GM19395 (cell line): ENCODE data around the gene PRKD2.

ENCODE experiments used
- ATAC-seq: cut with Tn5 transposase; IDR thresholded peaks from one replicate; pipeline ENCODE4 v1.9.1; 2021; ENCODE audit warnings: mild to moderate bottlenecking, moderate library complexity; ENCODE audit not compliant: unreplicated experiment

PRKD2 gene

DNA sequence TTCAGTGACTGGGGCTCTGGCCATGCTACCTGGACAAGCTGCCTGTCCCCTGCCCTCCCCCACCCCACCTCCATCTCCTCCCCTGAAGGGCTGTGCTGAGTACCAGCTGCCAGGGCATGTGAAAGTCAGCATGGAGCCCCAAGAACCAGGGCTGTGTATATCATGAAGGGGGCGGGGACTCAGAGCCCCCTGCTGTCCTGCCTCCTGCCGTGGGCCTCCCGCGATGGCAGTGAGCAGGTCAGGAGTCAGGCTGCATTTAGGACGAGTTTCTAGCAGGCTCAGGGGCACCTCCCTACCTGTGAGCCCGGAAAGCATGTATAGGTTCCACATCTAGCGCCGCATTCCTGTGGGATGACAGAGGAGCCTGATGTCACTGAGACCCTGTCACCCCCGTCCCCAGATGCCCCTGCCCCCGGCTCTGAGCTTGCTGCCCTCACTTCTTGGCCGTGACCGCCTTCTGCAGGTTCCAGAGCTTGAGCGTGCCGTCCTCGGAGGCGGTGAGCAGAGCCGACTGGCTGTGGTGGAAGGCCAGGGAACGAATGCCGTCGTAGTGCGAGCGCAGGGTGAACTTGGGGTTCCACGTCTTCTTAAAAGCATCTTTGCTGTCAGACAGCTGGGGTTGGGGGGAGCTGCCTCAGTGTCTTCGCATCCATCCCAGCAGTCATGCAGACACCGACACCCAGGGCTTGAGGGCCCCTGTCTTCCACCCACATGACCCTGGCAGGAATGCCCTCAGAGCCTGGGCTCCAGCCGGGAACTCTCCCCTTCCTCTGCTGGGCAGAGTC, 8.3 kb upstream of the PRKD2 start:
- no peak for ATAC-seq

DNA sequence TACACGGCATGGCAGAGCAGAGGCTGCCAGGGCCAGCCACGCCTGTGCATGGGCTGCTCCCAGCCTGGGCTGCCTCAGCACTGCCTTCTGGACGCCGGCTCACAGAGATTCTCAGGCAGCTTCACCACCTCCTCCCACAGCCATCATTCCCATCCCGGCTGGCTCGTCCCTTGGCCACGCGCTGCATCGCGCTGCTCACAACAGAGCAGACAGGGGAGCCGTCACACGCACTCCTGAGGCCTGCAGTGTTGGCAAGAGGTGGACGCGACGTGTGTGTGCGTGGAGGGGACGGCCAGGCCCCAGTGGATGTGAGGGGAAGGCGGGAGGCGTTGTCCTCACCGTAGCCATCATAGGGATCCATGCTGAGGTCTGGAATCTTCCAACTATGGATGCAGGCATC, 7.6 kb upstream of the PRKD2 start:
- ATAC-seq = no peak

DNA sequence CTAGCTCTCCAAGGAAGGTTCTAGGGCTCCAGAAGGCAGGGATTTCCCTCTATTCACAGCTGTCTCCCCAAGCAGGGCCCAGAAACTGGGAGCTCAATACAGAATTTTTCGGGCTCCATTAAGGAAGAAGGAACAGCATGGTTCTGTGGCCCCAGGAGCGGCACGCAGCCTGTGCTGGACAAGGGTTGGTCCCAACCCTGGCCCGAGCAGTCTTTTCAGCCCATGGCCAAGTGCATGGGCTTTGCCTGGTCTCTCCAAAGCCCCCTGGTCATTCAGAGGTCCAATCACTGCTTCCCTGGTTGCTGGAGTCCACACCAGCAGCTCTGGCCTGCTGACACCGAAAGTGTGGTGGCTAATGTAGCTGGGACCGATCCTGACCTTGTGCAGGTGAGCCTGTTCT, 6.6 kb upstream of the PRKD2 start:
- no peak for ATAC-seq

DNA sequence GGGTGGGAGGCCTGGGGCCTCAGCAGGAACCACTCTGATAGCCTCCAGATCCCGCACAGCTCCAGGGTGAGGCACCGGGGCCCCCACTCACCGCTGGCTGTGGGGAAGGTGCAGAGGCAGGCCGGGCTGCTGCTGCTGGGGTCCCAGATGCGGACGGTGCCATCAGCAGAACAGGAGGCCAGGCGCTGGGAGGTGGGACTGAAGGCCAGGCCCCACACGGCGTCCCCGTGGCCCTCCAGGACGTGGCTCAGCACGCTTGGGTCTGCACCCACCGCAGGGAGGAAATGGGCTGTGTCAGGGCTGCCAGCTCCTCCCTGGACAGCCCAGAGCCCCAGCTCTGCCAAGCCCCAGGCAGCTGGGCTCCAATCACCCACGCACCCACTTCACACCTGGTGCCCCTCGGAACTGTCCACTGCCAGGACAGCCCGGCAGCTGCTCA, 6.1 kb upstream of the PRKD2 start:
- ATAC-seq = no peak

- no peak for ATAC-seq
Observed at GRCh38 chr19:46722421-46723022, 5.6 kb upstream of the PRKD2 start.

DNA sequence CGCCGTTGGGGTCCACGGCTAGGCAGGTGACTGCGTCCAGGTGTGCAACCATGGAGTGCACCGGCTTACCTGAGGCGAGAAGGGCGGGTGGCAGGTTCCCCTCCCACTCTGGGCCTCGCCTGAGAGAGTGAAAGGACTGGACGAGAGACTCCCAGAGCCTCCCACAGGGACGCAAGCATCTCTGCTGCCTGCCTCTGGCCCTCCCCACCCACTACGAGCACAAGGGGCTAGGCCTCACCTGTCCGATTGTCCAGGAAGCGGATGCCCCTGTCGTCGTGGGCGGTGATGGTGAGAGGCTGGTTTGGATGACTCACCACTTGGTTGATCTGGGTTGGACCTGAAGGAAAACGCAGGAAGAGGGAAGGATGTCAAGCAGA, 5.1 kb upstream of the PRKD2 start:
- ATAC-seq = no peak

DNA sequence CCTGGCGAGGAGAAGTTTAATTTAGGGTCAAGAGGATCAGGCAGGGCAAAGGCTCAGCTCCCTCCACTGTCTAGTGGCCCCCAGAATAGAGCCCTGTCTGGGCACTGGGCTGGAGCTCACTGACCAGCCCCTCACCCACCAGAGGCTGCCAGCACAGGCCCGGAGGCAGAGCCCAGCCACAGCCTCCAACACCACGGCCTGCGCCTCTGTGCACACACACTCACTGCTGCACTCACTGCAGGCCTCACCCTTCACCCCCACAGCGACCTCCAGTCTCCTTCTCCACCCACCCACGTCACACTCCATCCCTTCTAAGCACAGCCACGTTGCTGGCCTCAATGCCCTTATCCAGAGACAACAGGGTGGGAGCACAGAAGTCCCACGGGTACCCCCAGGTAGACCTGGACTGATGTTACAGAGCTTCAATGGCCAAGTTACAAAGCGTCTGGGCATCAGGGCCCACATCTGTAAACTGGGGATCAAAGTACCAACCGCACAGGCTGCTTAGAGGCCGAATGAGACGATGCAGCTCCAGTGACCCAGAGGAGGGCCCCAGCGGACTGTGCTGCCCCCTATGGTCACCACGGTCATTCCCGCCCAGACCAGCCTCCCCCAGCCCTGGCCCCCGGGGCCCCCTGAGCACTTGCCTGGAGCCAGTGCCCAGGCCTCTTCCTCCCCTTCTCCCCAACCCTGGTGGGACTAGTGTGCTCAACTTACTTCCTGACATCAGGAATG, 4.5 kb upstream of the PRKD2 start:
- ATAC-seq = no peak

DNA sequence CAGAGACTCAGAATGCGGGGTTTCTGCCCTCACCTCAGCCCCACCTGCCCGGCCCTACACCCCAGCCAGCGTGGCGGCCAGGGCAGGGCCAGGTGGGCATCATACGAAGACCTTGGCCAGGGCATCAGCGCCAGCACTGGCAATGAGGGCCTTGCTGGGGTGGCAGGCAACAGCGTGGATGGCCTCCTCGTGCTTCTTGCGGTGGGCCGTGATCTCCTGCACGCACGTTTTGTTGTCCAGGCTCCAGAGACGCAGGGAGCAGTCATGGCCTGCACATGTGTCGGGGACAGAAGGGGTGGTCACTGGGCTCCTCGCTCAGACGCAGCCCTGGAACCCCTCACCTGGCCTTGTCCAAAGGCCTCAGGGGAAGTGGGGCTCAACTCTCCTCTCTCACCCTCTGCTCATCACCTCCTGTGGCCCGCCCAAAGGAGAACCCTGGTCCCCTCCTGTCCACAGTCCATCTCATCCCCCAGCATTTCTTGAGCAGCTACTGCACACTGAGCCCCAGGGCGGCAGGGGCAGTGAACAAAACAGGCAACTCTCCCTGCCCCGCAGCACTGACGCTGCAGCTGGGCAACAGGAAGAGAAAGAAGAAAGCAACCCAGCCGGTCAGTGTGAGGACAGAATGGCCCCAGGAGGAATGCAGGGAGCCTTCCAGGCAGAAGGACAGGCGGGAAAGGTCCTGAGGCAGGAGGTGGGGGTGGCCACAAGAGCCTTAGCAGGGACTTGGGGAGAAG, 3.8 kb upstream of the PRKD2 start:
- no peak for ATAC-seq

DNA sequence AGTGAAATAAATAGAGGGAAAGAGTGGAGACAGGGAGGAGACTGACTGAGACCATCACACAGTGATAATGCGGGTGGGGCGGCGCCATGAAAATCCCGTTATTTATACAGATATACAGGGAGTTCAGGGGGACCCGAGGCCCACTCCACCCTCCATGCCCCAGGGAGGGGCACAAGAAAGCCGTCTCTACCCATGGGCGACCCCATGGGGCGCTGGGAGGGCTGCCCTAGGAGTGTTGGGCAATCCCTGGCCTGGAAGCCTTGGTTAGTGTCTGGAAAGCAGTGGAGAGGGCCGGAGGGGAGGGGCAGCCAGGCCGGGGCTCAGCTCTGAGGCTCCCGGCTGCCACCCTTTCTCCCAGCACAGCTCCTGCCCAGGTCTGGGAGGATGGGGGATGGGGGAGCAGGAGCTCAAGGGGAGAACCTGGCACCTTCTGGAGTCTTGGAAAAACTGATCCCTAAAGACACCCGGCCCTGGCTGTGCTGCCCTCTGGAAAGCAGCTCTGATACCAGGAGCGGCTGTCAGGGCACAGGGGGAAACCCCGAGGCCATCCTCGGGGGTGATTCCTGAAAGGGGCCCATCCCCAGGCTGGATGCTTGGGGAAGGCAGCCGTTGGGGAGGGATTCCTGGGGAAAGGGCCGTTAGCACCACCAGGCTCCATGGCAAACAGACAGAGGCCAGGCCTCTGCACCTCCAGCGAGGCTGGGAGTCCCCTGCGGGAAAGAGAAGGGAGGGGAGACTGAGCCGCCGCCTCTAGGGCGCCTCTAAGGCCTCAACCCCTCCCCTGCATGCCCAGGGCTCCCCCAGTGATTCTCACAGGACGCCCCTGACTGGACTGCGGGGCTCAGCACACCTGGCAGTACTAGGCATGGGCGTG, 3.0 kb upstream of the PRKD2 start:
- ATAC-seq = no peak

DNA sequence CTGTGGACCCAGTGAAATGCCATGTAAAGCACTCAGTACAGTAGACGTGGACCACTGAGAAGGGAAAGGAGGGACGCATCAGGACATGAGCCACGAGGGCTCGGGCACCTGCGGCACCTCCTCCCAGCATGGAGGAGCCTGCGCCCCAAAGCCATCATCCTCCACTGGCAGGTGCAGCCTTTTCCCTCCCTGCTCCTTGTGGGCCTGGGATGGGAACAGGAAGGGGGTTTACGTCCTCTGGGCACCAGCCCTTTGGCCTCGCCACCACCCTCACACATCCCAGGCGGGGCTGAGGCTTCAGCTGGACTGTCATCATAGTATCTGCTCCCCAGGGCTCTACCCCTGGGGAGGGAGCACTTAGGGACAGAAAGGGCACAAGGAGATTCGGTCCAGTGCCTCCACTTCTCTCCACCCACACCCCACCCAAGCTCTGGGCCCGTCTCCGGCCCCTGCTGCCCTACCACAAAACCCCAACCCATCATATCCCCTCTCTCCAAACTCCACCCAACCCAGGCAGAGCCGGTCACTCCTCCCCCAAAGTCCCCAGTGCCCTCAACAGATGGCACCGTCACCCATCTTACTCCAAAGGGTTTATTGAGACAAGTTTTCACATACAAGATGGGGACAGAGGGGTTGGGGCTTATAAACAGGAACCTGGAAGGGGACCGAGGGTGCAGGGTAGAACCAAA, 2.2 kb upstream of the PRKD2 start:
- no peak for ATAC-seq

DNA sequence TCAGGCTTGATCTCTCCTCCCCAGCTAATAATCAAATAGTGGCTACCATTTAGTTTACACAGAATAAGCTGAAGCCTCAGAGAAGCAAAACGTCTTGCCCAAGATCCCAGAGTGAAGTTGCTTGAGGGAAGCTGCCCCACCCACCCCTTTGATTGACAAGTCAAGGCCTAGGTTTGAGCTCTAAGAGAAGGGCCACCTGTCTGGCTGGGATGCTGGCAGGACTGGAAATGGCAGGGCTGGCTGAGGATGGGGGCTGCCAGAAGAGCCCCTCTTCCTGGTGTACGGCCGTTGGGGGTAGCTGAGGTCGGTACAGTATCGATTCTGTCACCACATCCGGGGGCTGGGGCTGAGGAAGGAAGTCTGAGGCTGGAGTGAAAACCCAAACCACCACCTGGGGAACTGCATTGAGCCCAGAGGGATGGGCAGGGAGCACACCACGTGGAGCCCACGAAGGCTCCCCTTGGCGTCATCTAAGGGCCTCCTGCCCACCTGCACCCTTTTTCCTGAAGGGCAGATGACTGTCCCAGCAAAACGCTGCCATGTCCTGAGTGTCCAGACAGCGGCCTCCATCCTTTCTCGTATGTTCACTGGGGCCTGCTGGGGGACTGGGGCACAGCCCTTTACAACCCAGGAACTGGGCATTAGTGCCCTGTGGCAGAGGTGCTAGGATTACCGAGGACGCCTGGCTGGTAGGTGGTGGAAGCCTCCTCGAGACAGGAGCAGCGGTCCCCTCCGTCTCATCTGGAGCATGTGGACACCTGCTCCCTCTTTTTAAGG, 1.4 kb upstream of the PRKD2 start:
- ATAC-seq = no peak

- no peak for ATAC-seq
Observed at GRCh38 chr19:46717716-46718143, 816 bp upstream of the PRKD2 start.

DNA sequence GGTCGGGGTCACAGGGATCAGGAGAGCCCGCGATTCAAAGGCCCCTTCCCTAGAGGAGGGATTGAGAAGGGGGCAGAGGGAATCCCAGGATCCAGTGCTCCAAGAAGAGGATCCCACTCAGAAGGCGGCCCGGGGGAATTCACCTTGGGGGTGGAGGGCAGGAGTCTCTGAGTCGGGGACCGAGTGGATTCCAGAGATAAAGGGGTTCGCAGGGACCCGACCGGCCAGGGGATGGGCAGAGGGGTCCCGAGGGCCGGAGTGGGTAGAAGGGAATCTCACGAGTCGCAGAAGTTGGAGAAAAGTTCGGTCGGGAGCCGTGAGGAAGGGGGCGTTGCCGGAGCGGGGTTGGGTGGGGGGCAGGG, 261 bp downstream of the PRKD2 start:
- ATAC-seq = no peak

- ATAC-seq = no peak
Observed at GRCh38 chr19:46715975-46716671, 791 bp downstream of the PRKD2 start.

DNA sequence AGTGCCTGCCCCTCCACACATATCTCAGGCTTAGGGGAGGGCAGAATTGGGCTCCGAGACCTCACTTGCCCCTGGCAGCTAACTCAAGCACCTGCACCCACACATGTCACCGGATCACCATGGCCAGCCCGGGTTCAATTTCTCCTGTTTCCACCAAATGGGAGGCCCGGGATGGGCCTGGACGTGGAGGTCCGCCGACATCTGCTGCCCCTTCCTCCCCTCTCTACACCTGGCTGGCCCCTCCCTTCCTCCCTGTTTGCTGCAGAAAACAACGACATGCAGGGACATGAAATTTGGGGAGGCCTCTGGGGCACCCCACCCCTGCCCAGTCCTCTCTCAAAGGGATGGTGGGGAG, 1.3 kb downstream of the PRKD2 start:
- ATAC-seq = no peak

DNA sequence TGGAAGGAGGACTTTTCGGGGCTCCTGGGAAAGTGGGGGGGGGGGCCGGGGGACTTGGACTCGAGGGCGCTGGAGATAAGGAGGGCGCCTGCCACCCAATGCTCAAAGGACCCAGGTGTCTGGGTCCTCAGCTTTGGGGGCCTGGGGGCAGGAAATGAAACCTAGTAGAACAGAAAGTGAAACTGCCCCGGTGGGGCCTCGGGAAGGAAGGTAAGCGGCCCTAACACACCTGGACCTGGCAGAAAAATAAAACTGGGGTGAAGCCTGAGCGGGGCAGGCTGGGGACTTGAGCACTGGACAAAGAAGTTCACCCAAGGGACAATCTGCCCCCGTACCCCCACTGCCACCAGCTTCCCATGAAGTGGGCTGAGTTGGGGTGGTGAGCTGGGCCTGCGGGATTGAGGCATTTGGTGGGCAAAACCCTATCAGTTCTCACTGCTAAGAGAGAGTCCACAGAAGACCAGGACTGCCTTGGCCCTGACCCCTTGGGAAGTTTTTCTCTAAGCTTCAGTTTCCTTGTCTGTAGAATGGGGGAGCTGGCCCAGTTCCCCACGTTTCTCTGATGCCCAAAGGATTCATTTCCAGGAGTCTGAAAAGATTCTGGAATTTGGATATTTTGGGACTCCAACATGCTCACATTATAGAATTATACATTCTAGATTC, 2.3 kb downstream of the PRKD2 start:
- ATAC-seq = no peak

DNA sequence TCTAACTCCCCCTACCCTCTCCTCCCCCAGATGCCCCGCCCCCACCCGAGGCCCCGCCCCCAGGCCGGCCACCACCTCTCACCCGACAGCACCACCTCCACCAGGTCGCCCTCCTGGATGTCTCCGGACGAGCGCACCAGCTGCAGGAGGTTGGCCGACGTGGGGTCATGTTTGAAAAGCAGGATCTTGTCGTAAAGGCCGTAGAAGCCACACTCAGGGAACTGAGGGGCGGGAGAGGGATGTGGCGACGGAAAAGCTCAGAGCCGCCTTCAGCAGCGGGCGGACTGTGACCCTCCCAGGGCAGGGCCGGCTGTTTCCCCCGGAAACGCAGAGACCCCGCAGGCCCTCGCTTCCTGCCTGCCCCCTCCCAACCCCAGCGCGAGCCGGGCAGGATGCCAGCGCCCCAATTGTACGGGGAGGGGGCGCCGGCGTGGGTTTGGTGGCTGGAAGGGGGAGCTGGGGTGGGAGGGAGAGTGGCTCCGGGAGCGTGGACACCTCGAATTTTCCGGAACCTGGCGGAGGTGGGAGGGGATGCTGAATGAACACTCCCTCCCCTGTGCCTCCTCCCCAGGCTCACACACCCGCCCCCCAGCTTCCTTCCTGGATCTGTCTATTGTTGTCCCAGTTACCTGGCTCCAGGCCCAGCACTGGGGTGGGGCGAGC, 3.0 kb downstream of the PRKD2 start:
- ATAC-seq = no peak
